H1 (cell line): Measurements from ENCODE around the gene ZNF423. TPM values are rescaled to one million over a fixed set of nuclear protein-coding genes. Genes with fewer than 3 reads are reported as not detected.

Experiments used
- CTCF ChIA-PET: fragments of 300-600 bp; sonication (Branson Sonifier 250); formaldehyde crosslinking; loops from one replicate; lab custom pipeline; 2021; ENCODE audit not compliant: partially characterized antibody; lab: Charles Lee
- POLR2A ChIA-PET: fragments of 300-600 bp; sonication (Branson Sonifier 250); formaldehyde crosslinking; loops from one replicate; lab custom pipeline; 2021; ENCODE audit warnings: inconsistent platforms; ENCODE audit not compliant: partially characterized antibody; lab: Charles Lee
- DNase-seq, 2 experiments: peaks; one replicate each; pipeline versions ENCODE4 v3.0.0 to v3.0.0-alpha.2; 2010 to 2022; ENCODE audit warnings: low spot score in 2 of 2, low read depth in 1 of 2, mixed read lengths in 1 of 2
- FAIRE-seq: peaks from 2 replicates; lab custom pipeline; 2011; peaks lifted over from hg19 to GRCh38; lab: Jason Lieb, UNC
- H2AFZ ChIP-seq: 2 replicates; pipeline ENCODE4 v1.8.1; 2012; ENCODE audit warnings: low read length, inconsistent platforms
- H2AK5ac ChIP-seq: 2 replicates; pipeline ENCODE4 v1.6.1; 2013; ENCODE audit warnings: low read depth, low read length
- H2BK120ac ChIP-seq: replicated peaks from 2 replicates; pipeline ENCODE3; 2013; ENCODE audit warnings: low read depth, low read length, inconsistent platforms
- H2BK12ac ChIP-seq: 2 replicates; pipeline ENCODE4 v1.6.1; 2013; ENCODE audit warnings: low read depth, low read length
- H2BK15ac ChIP-seq: 2 replicates; pipeline ENCODE4 v1.6.1; 2013; ENCODE audit warnings: low read length
- H2BK20ac ChIP-seq: 2 replicates; pipeline ENCODE4 v1.6.1; 2013; ENCODE audit warnings: low read length
- H2BK5ac ChIP-seq: 2 replicates; pipeline ENCODE4 v1.6.1; 2013; ENCODE audit warnings: low read depth, low read length
- H3K14ac ChIP-seq: 2 replicates; pipeline ENCODE4 v1.6.1; 2013; ENCODE audit warnings: inconsistent platforms; ENCODE audit not compliant: insufficient read length
- H3K18ac ChIP-seq: 2 replicates; pipeline ENCODE4 v1.6.1; 2013; ENCODE audit warnings: low read length; ENCODE audit errors: extremely low read depth
- H3K23ac ChIP-seq: 2 replicates; pipeline ENCODE4 v1.6.1; 2013; ENCODE audit warnings: inconsistent platforms; ENCODE audit not compliant: insufficient read length
- H3K23me2 ChIP-seq: 2 replicates; pipeline ENCODE4 v1.6.1; 2013; ENCODE audit warnings: low read depth, low read length
- H3K27ac ChIP-seq: 2 replicates; pipeline ENCODE4 v1.6.1; 2011; ENCODE audit warnings: low read depth, low read length, inconsistent platforms
- H3K27me3 ChIP-seq, 4 experiments: replicated peaks in 1 of 4; 1 replicate in 1 of 4; 2 replicates in 3 of 4; pipeline versions ENCODE4 v1.6.1 to v1.8.1; 2011 to 2013; ENCODE audit warnings: low read length in 3 of 4, mild to moderate bottlenecking in 3 of 4, inconsistent platforms in 2 of 4, mixed read lengths in 2 of 4, moderate library complexity in 1 of 4; ENCODE audit not compliant: control insufficient read depth in 3 of 4, insufficient read depth in 3 of 4; ENCODE audit errors: extremely low read depth in 1 of 4
- H3K36me3 ChIP-seq, 4 experiments: 2 replicates each; pipeline versions ENCODE4 v1.6.1 to v1.8.1; 2011 to 2013; ENCODE audit warnings: mild to moderate bottlenecking in 4 of 4, low read length in 3 of 4, moderate library complexity in 2 of 4, control low read depth in 1 of 4, inconsistent platforms in 1 of 4; ENCODE audit not compliant: insufficient read depth in 4 of 4, control insufficient read depth in 2 of 4
- H3K4ac ChIP-seq: replicated peaks from 2 replicates; pipeline ENCODE3; 2013; ENCODE audit warnings: low read length, low read depth, mixed read lengths, inconsistent platforms; ENCODE audit not compliant: insufficient read length
- H3K4me1 ChIP-seq, 4 experiments: replicated peaks in 1 of 4; 1 replicate in 1 of 4; 2 replicates in 3 of 4; pipeline versions ENCODE4 v1.6.1 to v1.8.1; 2011 to 2013; ENCODE audit warnings: low read length in 3 of 4, inconsistent platforms in 2 of 4, mixed read lengths in 1 of 4; ENCODE audit not compliant: insufficient read depth in 4 of 4, control insufficient read depth in 3 of 4
- H3K4me2 ChIP-seq, 2 experiments: 2 replicates each; pipeline versions ENCODE4 v1.6.1 to v1.8.1; 2011 to 2013; ENCODE audit warnings: low read depth in 2 of 2, low read length in 2 of 2, control low read depth in 1 of 2, inconsistent platforms in 1 of 2, mild to moderate bottlenecking in 1 of 2; ENCODE audit not compliant: insufficient read depth in 1 of 2
- H3K4me3 ChIP-seq, 4 experiments: fragments of 200-600, 300-600 bp in 1 of 4; sonication (generic), shearing (Covaris generic), sonication (Bioruptor Twin) in 1 of 4; 2 replicates each; pipeline versions ENCODE4 v1.5.1 to v1.8.1; 2011 to 2016; ENCODE audit warnings: low read length in 4 of 4, low read depth in 3 of 4, control low read depth in 2 of 4, inconsistent platforms in 2 of 4, mild to moderate bottlenecking in 2 of 4, mixed read lengths in 1 of 4, moderate library complexity in 1 of 4; ENCODE audit not compliant: insufficient read depth in 2 of 4; ENCODE audit errors: extremely low read depth in 1 of 4
- H3K56ac ChIP-seq: replicated peaks from 2 replicates; pipeline ENCODE3; 2013; ENCODE audit warnings: low read depth, mild to moderate bottlenecking, mixed read lengths, low read length, inconsistent platforms; ENCODE audit not compliant: insufficient read length
- H3K79me1 ChIP-seq: 2 replicates; pipeline ENCODE4 v1.6.1; 2013; ENCODE audit warnings: low read depth, low read length, control low read depth
- H3K79me2 ChIP-seq, 2 experiments: 2 replicates each; pipeline versions ENCODE4 v1.6.1 to v1.8.1; 2012 to 2013; ENCODE audit warnings: low read length in 2 of 2, mild to moderate bottlenecking in 2 of 2, inconsistent platforms in 1 of 2; ENCODE audit not compliant: insufficient read depth in 2 of 2, control insufficient read depth in 1 of 2
- H3K9ac ChIP-seq, 4 experiments: replicated peaks in 1 of 4; 1 replicate in 1 of 4; 2 replicates in 3 of 4; pipeline versions ENCODE4 v1.6.1 to v1.8.1; 2011 to 2013; ENCODE audit warnings: low read depth in 3 of 4, low read length in 3 of 4, control low read depth in 2 of 4, mild to moderate bottlenecking in 2 of 4, moderate library complexity in 2 of 4, inconsistent platforms in 1 of 4; ENCODE audit errors: extremely low read depth in 1 of 4
- H3K9me3 ChIP-seq, 2 experiments: 2 replicates each; pipeline versions ENCODE4 v1.6.1 to v1.8.1; 2012 to 2013; ENCODE audit warnings: mild to moderate bottlenecking in 2 of 2, moderate library complexity in 2 of 2, control low read depth in 1 of 2, inconsistent platforms in 1 of 2, low read depth in 1 of 2, low read length in 1 of 2, mixed read lengths in 1 of 2; ENCODE audit not compliant: insufficient read depth in 2 of 2
- H4K20me1 ChIP-seq, 2 experiments: replicated peaks in 1 of 2; 2 replicates each; pipeline versions ENCODE3 to v1.8.1; 2011 to 2013; ENCODE audit warnings: inconsistent platforms in 2 of 2, low read length in 2 of 2, mild to moderate bottlenecking in 1 of 2; ENCODE audit not compliant: insufficient read depth in 2 of 2, control insufficient read depth in 1 of 2
- H4K5ac ChIP-seq: 2 replicates; pipeline ENCODE4 v1.6.1; 2013; ENCODE audit warnings: low read length, low read depth, mixed read lengths, inconsistent platforms; ENCODE audit not compliant: insufficient read length
- H4K8ac ChIP-seq: 2 replicates; pipeline ENCODE4 v1.8.0; 2013; ENCODE audit warnings: mild to moderate bottlenecking, moderate library complexity, low read length, inconsistent platforms; ENCODE audit not compliant: insufficient read depth; ENCODE audit errors: extremely low read depth
- H4K91ac ChIP-seq: replicated peaks from 2 replicates; pipeline ENCODE3; 2013; ENCODE audit warnings: low read length, mixed read lengths, inconsistent platforms; ENCODE audit not compliant: insufficient read length
- ATF3 ChIP-seq: IDR thresholded peaks from 2 replicates; pipeline ENCODE4 v1.6.1; 2011; ENCODE audit warnings: low read depth, mild to moderate bottlenecking, low read length; ENCODE audit not compliant: insufficient read depth
- CREB1 ChIP-seq: IDR thresholded peaks from 2 replicates; pipeline ENCODE4 v1.6.1; 2012; ENCODE audit warnings: inconsistent platforms
- FOSL1 ChIP-seq: IDR thresholded peaks from 2 replicates; pipeline ENCODE4 v1.6.1; 2011; ENCODE audit warnings: mild to moderate bottlenecking, low read depth, low read length, moderate library complexity; ENCODE audit not compliant: insufficient read depth
- HDAC2 ChIP-seq, 2 experiments: fragments of 300-600 bp in 1 of 2; sonication (generic) in 1 of 2; IDR thresholded peaks; 2 replicates each; pipeline ENCODE4 v1.6.1; 2011 to 2012; ENCODE audit warnings: low read depth in 2 of 2, low read length in 2 of 2, mild to moderate bottlenecking in 2 of 2, moderate library complexity in 2 of 2, borderline replicate concordance in 1 of 2, inconsistent platforms in 1 of 2
- JUND ChIP-seq: IDR thresholded peaks from 2 replicates; pipeline ENCODE4 v1.6.1; 2011; ENCODE audit warnings: mild to moderate bottlenecking, improper control_type of control experiment, low read length
- KDM5A ChIP-seq: fragments of 200-600 bp; IDR thresholded peaks from 2 replicates; pipeline ENCODE4 v1.7.1; 2012; ENCODE audit warnings: mild to moderate bottlenecking, low read length, inconsistent platforms, mixed read lengths
- NANOG ChIP-seq: IDR thresholded peaks from 2 replicates; pipeline ENCODE4 v1.6.1; 2011; ENCODE audit warnings: low read length, low read depth, mild to moderate bottlenecking, inconsistent platforms; ENCODE audit not compliant: insufficient read depth, poor library complexity, severe bottlenecking
- NRF1 ChIP-seq: IDR thresholded peaks from 2 replicates; pipeline ENCODE4 v1.6.1; 2011; ENCODE audit warnings: mild to moderate bottlenecking, low read depth, low read length, improper control_type of control experiment
- POLR2A ChIP-seq, 2 experiments: IDR thresholded peaks; 1 replicate in 1 of 2; 2 replicates in 1 of 2; pipeline ENCODE4 v1.6.1; 2011; ENCODE audit warnings: low read depth in 2 of 2, low read length in 2 of 2, mild to moderate bottlenecking in 2 of 2; ENCODE audit errors: control extremely low read depth in 1 of 2
- POLR2AphosphoS5 ChIP-seq: IDR thresholded peaks from 2 replicates; pipeline ENCODE4 v1.6.1; 2011; ENCODE audit warnings: low read depth, low read length
- SIN3A ChIP-seq, 2 experiments: IDR thresholded peaks in 1 of 2; conservative IDR thresholded peaks in 1 of 2; 2 replicates each; pipeline ENCODE4 v1.6.1; 2011 to 2012; ENCODE audit warnings: low read length in 2 of 2, improper control_type of control experiment in 1 of 2, low read depth in 1 of 2, mild to moderate bottlenecking in 1 of 2
- SP2 ChIP-seq: IDR thresholded peaks from 2 replicates; pipeline ENCODE4 v1.6.1; 2012; ENCODE audit warnings: mild to moderate bottlenecking, low read length, inconsistent platforms
- TBP ChIP-seq: IDR thresholded peaks from 2 replicates; pipeline ENCODE4 v1.6.1; 2011; ENCODE audit warnings: low read depth, low read length, improper control_type of control experiment
- YY1 ChIP-seq: IDR thresholded peaks from 2 replicates; pipeline ENCODE4 v1.6.1; 2011; ENCODE audit warnings: low read depth, mild to moderate bottlenecking, low read length
- WGBS, 2 experiments: shearing (Covaris generic) in 1 of 2; methylation state at CpG; one replicate each; pipeline versions ENCODE4 v1.1.6 to v1.1.7; 2013 to 2015; ENCODE audit warnings: low lambda C conversion rate in 2 of 2, mixed read lengths in 2 of 2, inconsistent platforms in 1 of 2, low coverage in 1 of 2, missing lambda C conversion rate in 1 of 2; ENCODE audit not compliant: insufficient replicate concordance in 2 of 2, insufficient coverage in 1 of 2, insufficient read length in 1 of 2; ENCODE audit errors: extremely low coverage in 1 of 2, missing lambda C conversion rate in 1 of 2; 5-methylcytosine and 5-hydroxymethylcytosine counted together
- polyA plus RNA-seq, 7 experiments: library from polyadenylated mRNA; depleted of rRNA in 3 of 7; stranded (reverse) in 5 of 7; unstranded in 2 of 7; fragments of >200 nt in 5 of 7; fragments of 200-250 nt in 2 of 7; gene quantifications; 1 replicate in 5 of 7; 2 replicates in 1 of 7; 4 replicates in 1 of 7; pipeline versions ENCODE4 v1.2.1 to v1.2.3, GENCODE V29; 2011 to 2013; ENCODE audit warnings: missing spikeins in 2 of 7, mixed read lengths in 2 of 7
- total RNA-seq: library from RNA; stranded (reverse); fragmentation: NEBNext Ultra II Directional; extraction: Animal tissue kit (Norgen Biotek cat#: 25700); gene quantifications from 2 replicates; pipeline ENCODE4 v1.2.1, GENCODE V29; 2021

ZNF423 gene
- total and polyA plus RNA-seq, 2 of the 8 experiments (the other 6 are each of a cell fraction or from before 2014, with no cell fraction given): 38.2 to 52.3 TPM

DNA sequence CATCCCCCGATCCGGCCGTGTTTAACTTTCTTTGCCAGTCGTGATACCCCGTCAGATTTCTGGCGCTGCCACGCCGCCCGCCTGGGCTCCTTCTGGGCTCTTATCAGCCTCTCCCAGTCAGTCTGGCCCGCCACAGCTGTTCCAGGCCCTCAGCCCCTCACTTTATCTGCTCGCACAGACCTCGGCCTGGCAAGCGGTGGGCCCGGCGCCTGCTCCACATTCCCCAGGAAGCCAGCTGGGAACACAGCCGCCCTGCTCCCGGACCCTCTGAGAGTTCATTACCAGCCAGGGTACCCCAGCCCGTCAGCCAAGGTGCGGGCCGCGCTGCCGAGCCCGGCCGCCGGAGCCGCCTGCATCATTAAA lies 157.5 kb downstream of the ZNF423 start:
- peak overlapping the region in 1 of 2 experiments; percentile 90; a peak in 2 of 4 replicates for H3K4me2 ChIP-seq
- H3K79me2 ChIP-seq: no peaks in the 10 kb centered on the region
- H3K36me3 ChIP-seq: no peaks in the 10 kb centered on the region
- no peak for FAIRE-seq
- no peak overlapping the region for H3K4ac ChIP-seq
- no peak overlapping the region for H2BK120ac ChIP-seq
- no peak overlapping the region for H3K14ac ChIP-seq
- no peak overlapping the region for H2BK20ac ChIP-seq
- 75% methylated on average over 26 of the region's 26 CpGs; no CpG with 5 or more reads in 1 of the 2 experiments for WGBS, 2 experiments
- no peak overlapping the region; a peak in 1 of 8 replicates for H3K4me3 ChIP-seq
- no peaks in the 10 kb centered on the region for H3K27me3 ChIP-seq
- H3K23me2 ChIP-seq: 0 out of 2 replicates have a peak, but pooled peaks cover 4% of the 10 kb centered on the region
- CTCF ChIA-PET: interaction anchor here (0.6 to 1.5 kb wide), 5 partner anchors 10 to 159 kb away, joined by 3 to 4 read pairs (median 3); no protein-coding TSS in a partner anchor
- H3K79me1 ChIP-seq: no peaks in the 10 kb centered on the region
- peak overlapping the region in 1 of 4 experiments; percentile 14; a peak in 1 of 7 replicates for H3K9ac ChIP-seq
- no peak overlapping the region for H2AK5ac ChIP-seq
- H2BK5ac ChIP-seq: peak overlapping the region; percentile 91; the same call in 1 of the 2 replicates
- 0 out of 2 replicates have a peak overlapping the region, but pooled peaks have one; percentile 100 for H2BK12ac ChIP-seq
- H3K56ac ChIP-seq: no peak overlapping the region
- peaks cover 53 to 67% (median 62%) of the 10 kb centered on the region in 4 experiments for H3K4me1 ChIP-seq
- no peaks in the 10 kb centered on the region for H4K20me1 ChIP-seq
- no peak overlapping the region for H3K27ac ChIP-seq
- H4K8ac ChIP-seq: peak overlapping the region; percentile 40; the same call in 1 of the 2 replicates
- H3K9me3 ChIP-seq: no peaks in the 10 kb centered on the region
- H2BK15ac ChIP-seq: no peak overlapping the region
- peak overlapping the region; percentile 99 for H3K18ac ChIP-seq
- no peak overlapping the region for H2AFZ ChIP-seq
- POLR2A ChIA-PET: interaction anchor here (1.4 to 2.7 kb wide), 2 partner anchors 44 to 56 kb away, joined by 3 to 8 read pairs; no protein-coding TSS in a partner anchor
- H4K91ac ChIP-seq: peak overlapping the region; percentile 50
- peak overlapping the region; percentile 19 for H4K5ac ChIP-seq
- H3K23ac ChIP-seq: no peak overlapping the region
- no peak for DNase-seq
- TF ChIP-seq FOSL1 (no peak), NRF1 (no peak), HDAC2 (IDR thresholded peaks at IDR 0.05; ENCODE audit: borderline replicate concordance in 1 of 2, low read depth in 2 of 2, low read length in 2 of 2) (no peak), SIN3A (conservative IDR thresholded peaks at IDR 0.05 in 1 of 2, IDR thresholded peaks at IDR 0.05 in 1 of 2; ENCODE audit: low read depth in 1 of 2, low read length in 2 of 2) (no peak), YY1 (no peak), KDM5A (no peak), POLR2AphosphoS5 (no peak), CREB1 (no peak), ATF3 (no peak), SP2 (no peak), TBP (no peak), JUND (no peak), NANOG (no peak), POLR2A (IDR thresholded peaks at IDR 0.05; ENCODE audit: control extremely low read depth in 1 of 2, low read depth in 2 of 2, low read length in 2 of 2) (no peak)
